ENCODE measurements around the gene EPHB6.

DNA sequence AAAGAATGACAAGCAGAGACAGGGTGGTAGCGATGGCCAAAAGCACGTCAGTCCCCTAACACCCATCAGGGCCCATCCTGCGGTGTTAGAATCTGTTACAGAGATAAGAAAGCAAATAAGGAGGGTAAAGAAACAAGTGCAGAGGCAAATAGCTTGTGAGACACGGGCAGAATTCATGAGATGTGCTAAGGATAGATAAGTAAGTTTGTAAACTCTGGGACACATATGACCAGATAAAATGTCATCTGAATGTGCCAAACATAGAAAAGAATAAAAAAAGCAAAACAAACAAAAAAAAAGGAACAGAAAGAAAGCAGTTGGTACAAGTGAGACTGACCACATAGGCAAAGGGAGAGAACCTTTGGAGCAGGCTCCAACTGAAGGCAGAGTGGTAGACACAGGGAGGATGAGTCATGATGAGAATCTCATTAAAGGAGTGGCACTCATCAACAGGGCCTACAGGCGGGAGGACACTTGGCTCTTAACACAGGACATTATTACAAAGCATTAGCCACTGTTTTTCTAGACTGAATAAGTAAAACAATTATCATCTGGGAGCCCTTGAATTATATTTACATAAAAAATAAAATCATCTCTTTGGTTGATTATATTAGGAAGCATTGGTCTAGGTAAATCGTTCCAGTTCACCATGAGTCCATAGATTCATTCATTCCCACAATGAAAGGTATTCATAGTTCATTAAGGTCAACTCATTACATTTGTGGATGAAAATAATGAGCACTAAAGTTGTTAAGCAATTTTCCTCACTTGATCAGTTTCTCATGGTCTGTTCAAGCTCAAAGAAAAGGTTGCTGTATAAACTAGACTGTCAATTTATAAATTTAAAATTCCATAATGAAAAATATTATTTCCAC, 21.5 kb upstream of the EPHB6 start:
- TF ChIP-seq, protein P1, sequence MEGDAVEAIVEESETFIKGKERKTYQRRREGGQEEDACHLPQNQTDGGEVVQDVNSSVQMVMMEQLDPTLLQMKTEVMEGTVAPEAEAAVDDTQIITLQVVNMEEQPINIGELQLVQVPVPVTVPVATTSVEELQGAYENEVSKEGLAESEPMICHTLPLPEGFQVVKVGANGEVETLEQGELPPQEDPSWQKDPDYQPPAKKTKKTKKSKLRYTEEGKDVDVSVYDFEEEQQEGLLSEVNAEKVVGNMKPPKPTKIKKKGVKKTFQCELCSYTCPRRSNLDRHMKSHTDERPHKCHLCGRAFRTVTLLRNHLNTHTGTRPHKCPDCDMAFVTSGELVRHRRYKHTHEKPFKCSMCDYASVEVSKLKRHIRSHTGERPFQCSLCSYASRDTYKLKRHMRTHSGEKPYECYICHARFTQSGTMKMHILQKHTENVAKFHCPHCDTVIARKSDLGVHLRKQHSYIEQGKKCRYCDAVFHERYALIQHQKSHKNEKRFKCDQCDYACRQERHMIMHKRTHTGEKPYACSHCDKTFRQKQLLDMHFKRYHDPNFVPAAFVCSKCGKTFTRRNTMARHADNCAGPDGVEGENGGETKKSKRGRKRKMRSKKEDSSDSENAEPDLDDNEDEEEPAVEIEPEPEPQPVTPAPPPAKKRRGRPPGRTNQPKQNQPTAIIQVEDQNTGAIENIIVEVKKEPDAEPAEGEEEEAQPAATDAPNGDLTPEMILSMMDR (IDR thresholded peaks at IDR 0.05) = no peak
- TF ChIP-seq SMC3 (IDR thresholded peaks at IDR 0.05; ENCODE audit: low read depth, low read length) = no peak
- TF ChIP-seq, protein P2, sequence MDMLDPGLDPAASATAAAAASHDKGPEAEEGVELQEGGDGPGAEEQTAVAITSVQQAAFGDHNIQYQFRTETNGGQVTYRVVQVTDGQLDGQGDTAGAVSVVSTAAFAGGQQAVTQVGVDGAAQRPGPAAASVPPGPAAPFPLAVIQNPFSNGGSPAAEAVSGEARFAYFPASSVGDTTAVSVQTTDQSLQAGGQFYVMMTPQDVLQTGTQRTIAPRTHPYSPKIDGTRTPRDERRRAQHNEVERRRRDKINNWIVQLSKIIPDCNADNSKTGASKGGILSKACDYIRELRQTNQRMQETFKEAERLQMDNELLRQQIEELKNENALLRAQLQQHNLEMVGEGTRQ (IDR thresholded peaks at IDR 0.05; ENCODE audit: borderline replicate concordance, low read depth, low read length) = no peak
